HG02884 (cell line): ENCODE data around the gene PACSIN3.
A peak's percentile ranks its signal among the peaks of the same experiment; 100 is the strongest.

ENCODE experiments used
- ATAC-seq: cut with Tn5 transposase; IDR thresholded peaks from one replicate; pipeline ENCODE4 v1.9.1; 2021; ENCODE audit warnings: mild to moderate bottlenecking, moderate library complexity; ENCODE audit not compliant: unreplicated experiment

PACSIN3 gene

DNA sequence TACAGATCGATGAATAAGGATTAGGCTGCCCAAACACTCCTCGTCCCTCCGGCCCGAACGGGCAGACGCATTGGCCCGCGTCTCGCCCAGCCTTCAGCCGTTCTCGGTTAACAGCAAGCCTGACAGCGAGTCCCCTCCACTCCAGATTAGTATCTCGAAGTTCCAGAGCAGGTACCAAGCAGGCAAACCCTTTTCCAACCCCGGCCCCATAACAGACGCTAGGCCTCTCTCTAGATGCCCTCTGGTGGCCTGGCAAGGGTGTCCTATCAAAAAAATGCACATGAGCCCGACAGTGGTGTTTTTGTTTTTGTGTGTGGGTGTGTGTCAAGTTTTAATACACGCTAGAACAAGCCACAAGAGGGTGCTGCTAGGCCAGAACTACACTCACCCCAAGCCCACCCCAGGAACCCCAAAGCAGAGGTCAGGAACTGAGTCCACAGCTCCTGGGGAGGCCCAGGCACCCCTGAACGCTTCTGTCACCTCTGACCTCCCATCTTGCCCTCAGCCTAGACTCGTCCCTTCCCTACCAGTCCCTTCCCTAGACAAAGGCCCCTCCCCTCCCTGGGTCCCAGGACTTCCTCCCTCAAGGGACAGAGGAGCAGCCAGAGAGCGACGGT, 8.9 kb downstream of the PACSIN3 start:
- peak; percentile 44 for ATAC-seq

DNA sequence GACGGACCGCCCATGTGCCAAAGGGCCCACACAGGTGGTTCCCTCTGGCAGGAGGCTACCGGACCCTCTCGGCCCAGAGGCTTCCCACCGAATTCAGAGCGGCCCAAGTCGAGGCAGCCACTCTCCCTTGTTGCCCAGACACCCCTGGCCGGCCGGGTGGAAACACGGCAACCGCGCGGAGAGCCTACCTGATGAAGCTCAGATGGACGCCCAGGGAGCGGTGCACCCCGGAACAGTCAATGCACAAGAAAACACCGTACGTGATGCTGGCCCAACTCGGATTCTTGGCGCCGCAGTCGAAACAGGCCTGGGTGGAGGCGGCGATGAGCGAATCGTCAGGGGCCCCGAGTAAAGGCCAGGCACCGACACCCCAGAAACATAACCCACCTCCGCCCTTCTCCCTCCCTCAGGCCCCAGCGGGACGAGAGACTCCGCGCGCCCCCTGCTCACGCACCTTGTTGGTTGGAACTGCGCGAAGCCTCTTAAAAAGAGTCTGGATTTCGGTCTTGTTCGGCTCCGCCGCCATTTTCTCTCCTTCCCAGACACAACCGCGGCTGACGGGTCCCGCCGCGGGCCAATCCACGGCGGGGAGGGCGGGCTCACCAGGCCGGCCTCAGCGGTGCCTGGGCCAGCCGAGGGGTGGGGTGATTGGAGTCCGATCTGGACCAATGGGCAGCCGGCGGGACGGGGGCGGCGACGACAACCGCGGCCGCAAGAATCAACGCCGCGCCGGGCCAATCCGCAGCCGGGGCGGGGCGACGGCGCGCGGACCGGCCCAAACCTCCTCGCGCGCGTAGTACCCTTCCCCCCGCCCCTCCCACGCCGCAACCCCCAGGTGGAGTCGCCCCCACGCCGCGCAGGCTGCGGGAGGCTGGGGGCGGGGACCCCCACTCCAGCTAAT, 9.7 kb downstream of the PACSIN3 start, which contains the start of gene ARFGAP2:
ARFGAP2 (minus strand) TSS at position 552 of the 901 bp plus-strand sequence; CDS start at position 526, 26 bp downstream.
- peak; percentile 78 for ATAC-seq

DNA sequence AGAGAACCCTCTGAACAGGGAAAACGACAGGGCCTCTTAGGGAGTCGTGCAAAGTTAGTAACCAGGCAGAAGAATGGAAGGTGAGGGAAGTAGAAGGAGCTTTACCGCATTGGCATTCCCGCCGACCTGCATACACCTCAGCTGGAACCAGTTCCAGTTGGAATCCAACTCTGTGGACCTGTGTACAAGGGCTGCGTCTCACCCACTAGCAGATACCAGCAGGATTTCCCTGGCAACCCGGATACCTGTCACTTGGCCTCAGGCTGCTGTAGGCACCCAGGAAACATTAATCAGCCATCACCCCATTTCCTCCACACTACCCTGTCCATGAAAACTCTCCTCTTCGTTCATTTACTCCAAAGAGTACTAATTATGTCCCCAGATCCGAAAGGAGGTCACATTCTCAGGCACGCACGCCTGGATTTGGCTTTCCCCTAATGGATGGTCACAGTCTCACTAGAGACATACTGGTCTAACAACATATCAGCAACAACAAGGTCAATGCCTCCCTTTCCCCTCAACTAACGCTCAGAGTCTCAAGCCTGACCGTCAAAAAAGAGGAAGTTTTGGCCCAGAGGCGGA, 10.4 kb downstream of the PACSIN3 start:
- ATAC-seq: no peak

DNA sequence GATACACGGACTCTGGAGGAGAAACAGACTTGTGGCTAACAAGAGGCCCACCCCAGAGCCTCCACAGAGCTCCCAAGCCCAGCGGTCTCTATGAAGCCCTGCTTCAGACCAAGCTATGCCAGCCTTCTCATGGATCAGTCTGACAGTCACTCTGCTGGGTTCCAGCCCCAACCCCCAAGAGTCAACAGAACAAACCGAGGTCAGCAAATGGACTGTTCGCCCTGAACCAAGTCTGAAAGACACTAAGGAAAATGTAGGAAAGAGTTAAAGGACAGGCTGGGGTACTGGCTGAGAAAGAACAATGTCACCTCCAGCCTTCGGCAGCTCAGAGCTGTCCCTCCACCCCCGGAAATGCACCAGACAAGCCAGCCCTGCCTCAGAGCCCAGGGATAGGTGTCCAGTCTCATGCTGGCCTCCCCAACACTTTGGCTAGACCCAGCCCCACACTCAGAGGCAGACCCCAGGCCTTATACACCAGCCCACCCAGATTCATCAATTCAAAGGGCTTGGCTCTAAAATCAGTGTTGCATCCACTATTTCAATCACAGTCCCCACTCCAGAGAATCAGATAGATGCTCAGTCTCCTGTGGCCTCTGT, 13.4 kb downstream of the PACSIN3 start:
- ATAC-seq: no peak

DNA sequence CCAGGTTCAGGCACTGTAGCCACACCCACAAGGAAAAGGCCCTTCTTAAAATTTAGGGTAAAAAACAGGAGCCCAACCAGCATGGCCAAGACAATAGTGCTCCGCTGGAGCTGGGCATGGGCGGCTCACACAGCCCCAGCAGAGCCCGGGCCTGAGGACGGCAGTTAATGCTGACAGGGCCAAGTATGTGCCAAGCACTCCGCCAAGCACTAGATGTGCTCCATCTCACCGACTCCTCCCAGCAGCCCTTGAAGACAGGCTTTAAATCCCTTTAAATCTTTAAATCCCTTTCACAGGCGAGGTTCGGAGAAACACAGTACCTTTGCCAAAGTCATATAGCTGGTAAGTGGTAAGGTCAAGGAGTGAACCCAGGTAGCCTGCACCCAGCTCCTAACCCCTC, 14.4 kb downstream of the PACSIN3 start:
- ATAC-seq: no peak

DNA sequence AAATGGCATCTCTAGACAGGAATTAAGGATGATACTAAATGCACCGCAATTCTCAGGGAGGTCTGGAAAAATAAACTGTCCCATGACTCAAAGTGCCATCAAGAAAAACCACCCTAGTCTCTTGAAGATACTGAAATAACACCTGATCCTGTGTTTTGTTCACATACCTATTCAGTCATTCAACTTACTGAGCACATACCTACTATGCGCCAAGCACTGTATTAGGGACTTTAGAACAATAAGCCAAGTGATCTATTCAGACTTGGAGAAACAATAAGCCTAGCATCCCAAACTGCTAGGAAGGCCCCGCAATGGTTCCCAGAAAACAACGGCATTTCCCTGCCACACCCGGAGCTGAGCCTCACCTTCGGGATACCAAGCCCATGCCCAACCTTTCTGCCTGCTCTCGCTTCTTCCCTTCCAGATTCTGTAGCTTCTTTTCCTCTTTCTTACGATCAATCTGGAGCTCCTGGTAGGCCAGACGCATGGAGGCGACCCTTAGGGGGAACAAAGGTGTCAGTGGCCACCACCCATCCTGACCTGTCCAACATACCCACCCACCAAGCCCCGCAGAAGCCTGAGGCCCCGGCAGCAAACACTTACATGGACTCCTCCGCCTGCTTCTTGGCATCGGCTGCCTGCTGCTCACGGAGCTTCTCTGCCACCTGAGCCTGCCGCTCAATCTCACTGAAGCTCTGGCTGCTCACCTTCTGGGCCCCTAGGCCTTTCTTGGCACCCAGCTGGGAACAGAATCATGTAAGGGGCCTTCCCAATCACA, 15.0 kb downstream of the PACSIN3 start:
- ATAC-seq: no peak

DNA sequence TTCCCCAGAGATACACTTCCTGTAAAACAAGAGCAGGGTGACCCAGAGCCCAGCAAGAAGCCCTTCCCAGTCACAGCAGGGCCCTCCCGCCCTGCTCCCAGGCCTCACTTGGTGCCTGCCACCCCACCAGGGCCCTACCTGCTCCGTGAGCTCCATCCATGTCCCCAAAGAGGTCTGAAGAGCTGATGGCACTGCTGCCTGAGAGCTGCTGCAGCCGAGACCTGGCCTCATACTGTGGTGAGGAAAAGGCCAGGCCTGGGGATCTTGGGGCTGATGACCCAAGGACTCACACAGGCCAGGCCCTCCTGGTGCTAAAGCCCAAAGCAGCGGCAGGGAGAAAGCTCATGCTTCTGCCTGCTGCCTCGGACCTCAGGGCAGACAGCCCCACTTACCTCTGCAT, 19.9 kb downstream of the PACSIN3 start:
- ATAC-seq: no peak

DNA sequence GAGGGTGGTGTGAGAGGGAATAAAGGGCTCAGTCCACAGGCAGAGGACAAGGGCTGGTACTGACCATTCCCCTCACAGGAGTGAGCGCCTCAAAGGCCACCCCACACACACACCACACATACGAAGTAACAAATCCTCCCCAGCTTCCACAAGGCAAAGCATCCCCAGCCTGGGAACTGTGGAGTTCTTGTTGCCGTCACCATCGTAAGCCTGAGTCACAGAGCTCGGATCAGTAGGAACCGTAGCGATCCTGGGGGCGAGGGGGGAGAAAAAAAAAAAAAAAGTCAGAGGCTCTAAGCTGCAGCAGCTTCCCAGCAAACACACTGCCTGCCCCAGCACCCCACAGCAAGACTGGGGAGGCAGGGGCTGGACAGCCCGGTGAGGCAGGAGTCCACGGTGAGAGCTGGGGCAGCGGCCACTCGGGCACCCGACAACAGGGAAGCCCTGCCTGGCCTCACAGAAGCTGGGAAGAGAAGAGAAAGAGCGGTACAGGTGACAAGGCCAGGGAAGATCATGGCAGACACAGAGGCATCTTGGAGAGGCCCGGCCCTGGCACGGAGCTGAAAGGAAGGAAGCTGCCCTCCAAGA, 20.9 kb downstream of the PACSIN3 start:
- no peak for ATAC-seq

DNA sequence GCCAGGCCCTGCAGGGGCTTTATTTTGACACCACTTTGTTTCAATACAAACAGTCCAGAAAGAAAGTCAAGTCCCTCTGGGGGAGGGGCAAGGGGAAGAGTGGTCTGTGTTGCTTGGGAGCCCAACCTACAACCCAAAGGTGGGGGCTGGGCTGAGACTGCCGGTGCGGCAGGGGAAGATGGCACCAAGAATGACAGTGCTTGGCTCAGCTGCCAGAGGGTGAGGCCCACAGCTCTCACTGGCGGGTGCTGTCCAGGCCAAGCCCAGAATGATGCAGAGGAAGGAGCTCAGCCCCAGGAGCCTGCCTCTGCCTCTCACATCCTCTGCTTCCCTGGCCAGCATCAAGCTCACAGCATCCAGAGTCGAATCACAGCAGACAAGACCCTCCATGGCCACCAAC, 21.9 kb downstream of the PACSIN3 start:
- ATAC-seq: no peak

DNA sequence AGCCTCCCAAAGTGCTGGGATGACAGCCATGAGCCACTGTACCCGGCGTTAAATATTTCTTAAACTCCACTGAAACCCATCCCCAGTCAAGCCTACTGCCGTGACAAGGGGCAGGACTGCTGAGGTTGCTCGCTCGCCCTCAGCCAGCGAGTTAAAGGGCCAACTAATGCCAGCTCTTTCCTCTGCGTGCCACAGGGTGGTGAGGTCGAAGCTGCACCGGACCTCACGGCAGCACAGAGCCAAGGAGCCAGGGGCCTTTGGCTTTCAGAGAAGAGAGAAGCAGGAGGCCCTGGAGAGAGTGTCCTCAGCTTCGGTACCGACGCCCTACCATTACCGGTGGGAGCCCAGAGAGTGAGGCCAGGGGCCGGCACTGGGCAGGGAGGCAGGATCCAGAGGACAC, 22.3 kb downstream of the PACSIN3 start:
- no peak for ATAC-seq

DNA sequence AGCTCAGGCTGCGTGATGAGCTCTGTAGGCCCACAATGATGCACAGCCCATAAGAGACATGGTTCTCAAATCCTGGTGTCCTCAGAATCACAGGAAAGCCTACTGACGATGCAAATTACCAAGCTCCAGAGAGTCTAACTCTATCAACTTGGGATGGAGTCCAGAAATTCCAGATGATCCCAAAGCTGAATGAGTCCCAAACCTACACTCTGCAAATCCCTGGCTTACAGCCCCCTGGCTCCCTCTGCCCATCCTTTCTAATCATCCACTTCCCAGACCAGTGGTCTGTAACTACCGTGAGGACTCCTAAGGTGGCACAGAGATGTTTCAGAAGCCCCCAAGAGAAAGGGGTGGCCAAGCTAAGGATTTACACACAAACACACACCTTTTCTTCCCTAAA, 23.0 kb downstream of the PACSIN3 start:
- no peak for ATAC-seq

DNA sequence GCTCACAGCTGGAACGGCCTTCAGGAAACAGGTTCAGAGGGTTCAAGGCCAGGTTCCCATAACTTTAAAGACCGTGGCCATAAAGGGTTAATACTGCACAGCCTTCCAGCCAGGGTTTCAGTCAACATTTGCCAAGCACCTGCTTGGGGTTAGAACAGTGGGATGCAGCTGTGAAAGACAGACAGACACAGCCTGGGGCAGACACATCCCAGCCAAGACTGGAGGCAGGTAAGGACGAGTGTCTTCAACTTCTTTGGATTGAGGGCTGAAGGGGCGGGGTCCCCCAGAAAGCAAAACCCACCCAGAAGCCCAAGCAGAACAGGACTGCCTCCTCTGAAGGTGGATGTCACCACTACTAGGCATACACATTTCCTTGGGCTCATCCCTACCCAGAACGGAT, 23.8 kb downstream of the PACSIN3 start:
- ATAC-seq: no peak

DNA sequence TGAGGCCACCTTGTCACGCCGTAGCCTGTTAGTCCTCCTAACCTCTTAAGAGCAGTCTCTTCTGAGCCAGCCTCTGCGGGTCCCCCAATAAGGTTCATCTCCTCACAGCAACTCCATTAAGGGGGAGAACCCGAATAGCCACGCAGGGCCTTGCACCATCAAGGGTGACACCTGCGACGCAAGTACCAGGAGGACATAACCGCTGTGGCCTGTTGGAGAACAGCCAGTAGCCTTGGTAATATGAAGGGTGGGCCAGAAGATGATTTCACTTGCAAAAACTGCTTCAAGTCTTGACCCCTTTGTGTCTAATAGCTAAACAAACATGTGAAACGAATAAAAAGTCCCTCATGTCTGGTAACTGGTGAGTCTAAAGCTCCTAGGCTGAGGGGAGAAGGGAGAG, 24.3 kb downstream of the PACSIN3 start:
- ATAC-seq: no peak

DNA sequence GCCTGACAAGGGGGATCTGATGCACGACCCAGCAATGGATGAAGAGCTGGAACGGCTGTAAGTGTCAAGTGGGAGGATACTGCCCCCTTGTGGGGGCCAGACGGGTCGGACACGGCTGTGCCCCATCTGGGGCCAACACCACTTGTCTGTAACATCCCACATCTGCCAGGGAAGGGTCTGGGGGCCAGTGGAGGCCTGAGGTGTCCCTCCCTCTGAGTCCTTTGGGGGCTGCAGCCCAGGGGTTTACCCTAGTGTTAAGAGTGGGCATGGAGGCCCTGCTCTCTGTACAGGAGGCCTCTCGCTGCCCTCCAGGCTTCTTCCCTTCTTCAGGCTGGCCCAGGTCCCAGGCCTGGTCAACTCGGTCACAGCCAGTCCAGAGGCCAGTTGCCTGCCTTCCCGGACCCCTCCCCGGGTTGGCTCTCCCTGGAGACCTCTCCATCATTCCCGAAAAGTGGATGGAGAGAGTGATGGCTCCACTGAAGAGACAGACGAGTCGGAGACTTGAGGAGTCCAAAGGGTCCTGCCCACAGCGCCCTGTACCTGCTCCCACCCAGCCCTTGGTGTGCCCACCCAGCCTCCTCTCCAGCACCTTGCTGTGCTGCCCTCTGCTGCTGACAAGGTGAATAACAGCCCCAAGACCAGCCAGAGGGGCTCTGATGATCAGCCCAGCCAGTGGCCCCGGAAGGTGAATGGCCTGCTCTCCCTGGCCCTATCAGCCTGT, 24.9 kb downstream of the PACSIN3 start:
- ATAC-seq: peak; percentile 66

DNA sequence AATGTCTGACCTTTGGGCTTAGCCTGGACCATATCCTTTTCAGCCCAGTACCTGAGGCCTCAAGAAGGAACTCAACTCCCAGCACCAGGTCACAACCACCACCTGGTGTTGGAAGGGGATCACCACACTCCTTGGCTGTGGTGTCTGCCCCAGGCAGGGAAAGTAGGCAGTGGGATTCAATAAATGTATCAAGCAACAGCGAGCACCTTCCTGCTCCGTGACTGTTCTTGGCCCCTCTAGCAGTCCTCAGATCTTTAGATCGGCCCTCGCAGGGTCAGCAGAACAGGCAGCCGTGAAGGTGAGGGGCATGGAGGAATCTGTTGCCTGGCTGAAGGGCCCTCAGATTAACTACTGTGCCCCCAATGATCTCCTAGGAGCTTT, 25.5 kb downstream of the PACSIN3 start:
- ATAC-seq: no peak

DNA sequence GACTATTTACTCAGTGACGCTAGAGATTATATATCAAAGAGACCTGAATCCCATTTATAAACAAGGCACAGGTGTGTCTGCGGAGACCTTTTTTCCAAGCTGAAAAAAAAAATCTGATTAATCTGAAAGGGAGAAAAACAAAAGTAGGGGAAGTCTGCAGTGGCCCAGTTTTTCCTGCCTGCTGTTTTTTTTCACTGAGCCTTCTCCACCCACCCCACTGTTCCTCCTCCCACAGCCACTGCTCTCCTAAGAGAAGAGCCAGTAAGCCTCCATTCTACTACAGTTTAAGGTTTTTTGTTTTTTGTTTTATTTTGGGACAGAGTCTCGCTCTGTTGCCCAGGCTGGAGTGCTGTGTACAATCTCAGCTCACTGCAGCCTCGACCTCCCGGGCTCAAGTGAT, 28.0 kb downstream of the PACSIN3 start:
- ATAC-seq: no peak

DNA sequence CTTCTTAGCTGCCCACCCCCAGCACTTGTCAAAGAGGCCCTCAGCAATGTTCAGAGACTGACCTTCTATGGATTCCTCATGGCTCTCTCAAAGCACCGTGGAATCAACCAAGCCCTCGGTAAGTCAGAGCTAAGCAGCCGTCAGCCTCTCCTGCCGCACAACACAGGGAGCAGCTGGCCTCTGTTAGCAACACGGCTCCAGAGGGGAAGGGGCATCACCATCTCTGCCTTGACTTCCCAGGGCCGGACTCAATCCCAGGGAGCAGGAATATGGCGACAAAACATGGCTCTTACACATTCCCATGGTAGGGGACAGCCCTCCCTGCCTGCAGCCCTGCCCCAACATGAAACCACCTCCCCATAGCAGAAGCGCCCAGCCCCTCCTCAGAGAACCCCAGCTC, 28.4 kb downstream of the PACSIN3 start:
- ATAC-seq: no peak

DNA sequence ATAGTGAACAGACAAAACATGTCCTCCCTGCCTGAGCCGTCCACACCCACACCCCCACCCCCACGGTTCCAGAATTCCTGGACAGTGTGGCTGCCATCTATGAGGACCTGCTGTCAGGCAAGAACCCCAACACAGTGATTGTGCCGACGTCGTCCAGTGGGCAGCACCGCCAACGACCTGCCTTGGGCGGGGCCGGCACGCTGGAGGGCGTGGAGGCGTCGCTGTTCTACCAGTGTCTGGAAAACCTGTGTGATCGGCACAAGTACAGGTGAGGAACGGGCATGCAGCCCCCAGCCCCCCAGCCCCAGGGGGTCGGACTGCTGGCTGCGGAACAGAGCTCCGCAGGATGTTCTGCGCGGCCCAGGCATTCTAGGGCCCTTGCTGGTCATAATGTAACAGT, 29.3 kb downstream of the PACSIN3 start:
- no peak for ATAC-seq

DNA sequence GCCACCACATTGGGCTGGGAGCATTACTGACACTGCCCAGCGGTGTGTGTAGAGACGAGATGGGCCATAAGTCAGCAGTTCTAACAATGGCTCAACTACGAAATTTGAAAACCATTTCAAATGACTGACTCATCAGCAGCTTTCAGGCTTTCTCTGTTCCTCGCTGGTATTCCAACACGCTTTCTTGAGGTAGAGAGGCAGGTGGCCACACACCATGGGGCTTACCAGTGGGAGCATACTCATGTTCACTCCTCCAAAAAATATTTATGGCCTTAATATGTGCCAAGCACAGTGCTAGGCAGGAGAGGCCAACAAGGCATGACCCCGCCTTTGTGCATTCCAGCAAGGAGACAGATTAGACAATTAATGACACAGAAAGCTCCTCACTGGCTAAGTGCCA, 29.9 kb downstream of the PACSIN3 start:
- ATAC-seq: no peak

DNA sequence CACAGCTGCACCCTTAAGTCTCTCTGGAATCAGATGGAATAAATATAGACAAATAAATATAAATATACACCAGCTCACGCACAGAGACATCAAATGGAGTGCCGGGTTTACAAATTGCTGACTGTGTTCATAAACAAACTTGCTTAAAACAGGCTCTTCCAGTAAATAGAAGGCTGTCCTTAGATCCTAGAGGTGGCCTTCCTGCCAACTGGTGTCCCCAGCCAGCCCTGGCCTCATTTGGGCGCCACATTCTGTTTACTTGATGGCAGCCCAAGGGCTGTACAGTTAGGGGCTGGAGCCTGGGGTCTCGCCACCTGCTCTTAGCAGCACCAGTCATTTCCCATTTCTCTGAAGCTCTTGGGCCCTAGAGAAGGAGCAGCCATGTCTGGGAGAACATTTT, 30.4 kb downstream of the PACSIN3 start:
- ATAC-seq: no peak
